ENCODE results near the gene AK5.

- no peak for TF ChIP-seq CTCF (IDR thresholded peaks at IDR 0.05)
- no peak for TF ChIP-seq EZH2 (IDR thresholded peaks at IDR 0.05; ENCODE audit: borderline replicate concordance, insufficient read depth, low read depth, low read length, poor library complexity, severe bottlenecking)
Measured at GRCh38 chr1:77428068-77428467, 146.2 kb downstream of the AK5 start.

All from B cell (primary cell).